ENCODE results near the gene ZBTB17. TPM values are rescaled to one million over a fixed set of nuclear protein-coding genes. Genes with fewer than 3 reads are reported as not detected.

Gene ZBTB17
- total RNA-seq, 1 experiment from 2014 or later: 46.3 TPM

GRCh38 chr1:16020325-16020724 is 44.4 kb upstream of the ZBTB17 start:
- ChIA-PET CTCF (interaction anchor here (0.6 kb wide), 2 partner anchors 13 to 54 kb away, joined by 3 read pairs; no protein-coding TSS in a partner anchor), POLR2A (no interaction called here)
- intact Hi-C loops (cut with micrococcal nuclease): no loop called here
- H3K9me3 Mint-ChIP-seq (ENCODE audit: unreplicated experiment): no peaks in the 10 kb centered on the region
- H3K27me3 Mint-ChIP-seq (ENCODE audit: insufficient read depth, unreplicated experiment): no peaks in the 10 kb centered on the region
- H3K36me3 Mint-ChIP-seq (ENCODE audit: insufficient read depth, unreplicated experiment): no peaks in the 10 kb centered on the region
- H3K4me1 Mint-ChIP-seq (ENCODE audit: insufficient read depth, unreplicated experiment): peaks cover 17% of the 10 kb centered on the region
- no peak overlapping the region for H3K4me3 Mint-ChIP-seq (ENCODE audit: unreplicated experiment)
- no TSS peak for BruUV-seq (replicated peaks)
- no peak overlapping the region for H3K27ac Mint-ChIP-seq (ENCODE audit: low read depth, unreplicated experiment)
- DNase-seq (ENCODE audit: unreplicated experiment): no peak
- no peak for TF ChIP-seq CTCF (IDR thresholded peaks at IDR 0.05; ENCODE audit: unreplicated experiment)

GRCh38 chr1:16019644-16020277 is 43.9 kb upstream of the ZBTB17 start:
- H3K4me1 Mint-ChIP-seq (ENCODE audit: insufficient read depth, unreplicated experiment): peaks cover 19% of the 10 kb centered on the region
- intact Hi-C loops (cut with micrococcal nuclease): no loop called here
- H3K4me3 Mint-ChIP-seq (ENCODE audit: unreplicated experiment): no peak overlapping the region
- BruUV-seq (replicated peaks): no TSS peak
- H3K36me3 Mint-ChIP-seq (ENCODE audit: insufficient read depth, unreplicated experiment): no peaks in the 10 kb centered on the region
- H3K9me3 Mint-ChIP-seq (ENCODE audit: unreplicated experiment): no peaks in the 10 kb centered on the region
- H3K27ac Mint-ChIP-seq (ENCODE audit: low read depth, unreplicated experiment): peak overlapping the region; percentile 67
- H3K27me3 Mint-ChIP-seq (ENCODE audit: insufficient read depth, unreplicated experiment): no peaks in the 10 kb centered on the region
- ChIA-PET CTCF (interaction anchor here (0.6 kb wide), 2 partner anchors 10 to 53 kb away, joined by 3 to 4 read pairs; no protein-coding TSS in a partner anchor), POLR2A (no interaction called here)
- no peak for DNase-seq (ENCODE audit: unreplicated experiment)
- no peak for TF ChIP-seq CTCF (IDR thresholded peaks at IDR 0.05; ENCODE audit: unreplicated experiment)

GRCh38 chr1:16018749-16019643 is 43.1 kb upstream of the ZBTB17 start:
- POLR2A ChIA-PET: no interaction called here
- Mint-ChIP-seq H3K4me1 (ENCODE audit: insufficient read depth, unreplicated experiment) (peaks cover 19% of the 10 kb centered on the region), H3K27me3 (ENCODE audit: insufficient read depth, unreplicated experiment) (no peaks in the 10 kb centered on the region), H3K9me3 (ENCODE audit: unreplicated experiment) (no peaks in the 10 kb centered on the region), H3K36me3 (ENCODE audit: insufficient read depth, unreplicated experiment) (no peaks in the 10 kb centered on the region), H3K27ac (ENCODE audit: low read depth, unreplicated experiment) (peak overlapping the region; percentile 67), H3K4me3 (ENCODE audit: unreplicated experiment) (no peak overlapping the region)
- TF ChIP-seq CTCF (IDR thresholded peaks at IDR 0.05; ENCODE audit: unreplicated experiment): no peak
- intact Hi-C loops (cut with micrococcal nuclease): no loop called here
- no peak for DNase-seq (ENCODE audit: unreplicated experiment)
- CTCF ChIA-PET: interaction anchor here (0.6 to 1.0 kb wide), 3 partner anchors 9 to 51 kb away, joined by 3 to 4 read pairs (median 4); no protein-coding TSS in a partner anchor
- BruUV-seq (replicated peaks): no TSS peak

GRCh38 chr1:16018308-16018707 is 42.4 kb upstream of the ZBTB17 start:
- no peaks in the 10 kb centered on the region for H3K27me3 Mint-ChIP-seq (ENCODE audit: insufficient read depth, unreplicated experiment)
- H3K4me3 Mint-ChIP-seq (ENCODE audit: unreplicated experiment): no peak overlapping the region
- peaks cover 19% of the 10 kb centered on the region for H3K4me1 Mint-ChIP-seq (ENCODE audit: insufficient read depth, unreplicated experiment)
- intact Hi-C loops (cut with micrococcal nuclease): no loop called here
- no peak overlapping the region for H3K27ac Mint-ChIP-seq (ENCODE audit: low read depth, unreplicated experiment)
- no peaks in the 10 kb centered on the region for H3K36me3 Mint-ChIP-seq (ENCODE audit: insufficient read depth, unreplicated experiment)
- CTCF ChIA-PET: interaction anchor here (1.0 to 1.1 kb wide), 2 partner anchors 9 to 16 kb away, joined by 4 read pairs; no protein-coding TSS in a partner anchor
- no peak for DNase-seq (ENCODE audit: unreplicated experiment)
- no peaks in the 10 kb centered on the region for H3K9me3 Mint-ChIP-seq (ENCODE audit: unreplicated experiment)
- POLR2A ChIA-PET: no interaction called here
- TF ChIP-seq CTCF (IDR thresholded peaks at IDR 0.05; ENCODE audit: unreplicated experiment): no peak
- no TSS peak for BruUV-seq (replicated peaks)
